ENCODE results near the gene BRF1. TPM values are rescaled to one million over a fixed set of nuclear protein-coding genes. Genes with fewer than 3 reads are reported as not detected.
"Not testable (repeated sequence)": the region's sequence is repeated elsewhere in the genome, so short reads cannot be mapped to it uniquely, and the experiment has no call there.

BRF1 gene
- polyA plus RNA-seq (ENCODE audit: insufficient read depth in 1 of 5, insufficient read length in 5 of 5, low replicate concordance in 1 of 5): 10 to 100 TPM; 27.3 to 41.1 (median 30.5) TPM
- long read RNA-seq, donor 1, partial matches to known transcripts: 60 of 63 reads
- long read RNA-seq, donor 1, other reads (novel, unspliced or antisense): 0 of 63 reads
- long read RNA-seq, donor 2, partial matches to known transcripts: 0 of 3 reads
- long read RNA-seq, donor 2, other reads (novel, unspliced or antisense): 0 of 3 reads
- long read RNA-seq, donor 3, partial matches to known transcripts: 78 of 81 reads
- long read RNA-seq, donor 3, other reads (novel, unspliced or antisense): 0 of 81 reads
- long read RNA-seq, donor 4, partial matches to known transcripts: 39 of 40 reads
- long read RNA-seq, donor 4, other reads (novel, unspliced or antisense): 0 of 40 reads
- long read RNA-seq, donor 5, partial matches to known transcripts: 0 of 2 reads
- long read RNA-seq, donor 5, other reads (novel, unspliced or antisense): 0 of 2 reads
- long read RNA-seq, donor 6, partial matches to known transcripts: 0 of 4 reads
- long read RNA-seq, donor 6, other reads (novel, unspliced or antisense): 0 of 4 reads
- long read RNA-seq, donor 7, partial matches to known transcripts: 69 of 81 reads
- long read RNA-seq, donor 7, other reads (novel, unspliced or antisense): 10 of 81 reads
- long read RNA-seq, donor 8, partial matches to known transcripts: 0 of 2 reads
- long read RNA-seq, donor 8, other reads (novel, unspliced or antisense): 0 of 2 reads

GRCh38 chr14:105300542-105301102, at the start of gene BRF1:
TSS of gene BRF1 (minus strand) at chr14:105301001. CDS start at chr14:105300629, 372 bp downstream.
- peak; percentile 43 to 93 for DNase-seq

- DNase-seq: no peak
These were observed 49.2 kb upstream of the BRF1 start for GRCh38 chr14:105349992-105350391.

GRCh38 chr14:105348945-105349699, 48.3 kb upstream of the BRF1 start:
- no peak for DNase-seq

GRCh38 chr14:105348169-105348944, 47.6 kb upstream of the BRF1 start:
- DNase-seq: no peak

- DNase-seq: no peak
These were observed 46.8 kb upstream of the BRF1 start for GRCh38 chr14:105347587-105347968.

- DNase-seq: no peak
These were observed 46.2 kb upstream of the BRF1 start for GRCh38 chr14:105346876-105347586.

- no peak for DNase-seq
These were observed 45.4 kb upstream of the BRF1 start for GRCh38 chr14:105346200-105346533.

GRCh38 chr14:105343194-105343593, 42.4 kb upstream of the BRF1 start:
- peak; percentile 41 to 42 for DNase-seq

GRCh38 chr14:105340821-105341733, 40.3 kb upstream of the BRF1 start:
- no peak for DNase-seq

- DNase-seq: no peak
These were observed 37.4 kb upstream of the BRF1 start for GRCh38 chr14:105337966-105338741.

GRCh38 chr14:105337433-105337832, 36.6 kb upstream of the BRF1 start:
- DNase-seq: no peak

GRCh38 chr14:105336477-105337287, 35.9 kb upstream of the BRF1 start:
- no peak for DNase-seq

- DNase-seq: no peak
These were observed 35.1 kb upstream of the BRF1 start for GRCh38 chr14:105335735-105336476.

- DNase-seq: not testable (repeated sequence)
These were observed 34.4 kb upstream of the BRF1 start for GRCh38 chr14:105335231-105335542.

- no peak for DNase-seq
These were observed 33.8 kb upstream of the BRF1 start for GRCh38 chr14:105334383-105335230.
